GM12892 (cell line): ENCODE measurements around the gene BRSK1.

Experiments
- POLR2A ChIP-seq: IDR thresholded peaks from 2 replicates; pipeline ENCODE4 v1.6.1; 2011; ENCODE audit warnings: low read depth, low read length, control low read depth
- POLR2AphosphoS5 ChIP-seq: IDR thresholded peaks from 2 replicates; pipeline ENCODE4 v1.6.1; 2011; ENCODE audit warnings: low read depth, low read length, control low read depth

GRCh38 chr19:55259540-55260210 is 24.1 kb upstream of the BRSK1 start:
- TF ChIP-seq POLR2AphosphoS5 (no peak), POLR2A (no peak; the same call in 1 of the 2 replicates)
